ENCODE measurements around the gene ONECUT3.

DNA sequence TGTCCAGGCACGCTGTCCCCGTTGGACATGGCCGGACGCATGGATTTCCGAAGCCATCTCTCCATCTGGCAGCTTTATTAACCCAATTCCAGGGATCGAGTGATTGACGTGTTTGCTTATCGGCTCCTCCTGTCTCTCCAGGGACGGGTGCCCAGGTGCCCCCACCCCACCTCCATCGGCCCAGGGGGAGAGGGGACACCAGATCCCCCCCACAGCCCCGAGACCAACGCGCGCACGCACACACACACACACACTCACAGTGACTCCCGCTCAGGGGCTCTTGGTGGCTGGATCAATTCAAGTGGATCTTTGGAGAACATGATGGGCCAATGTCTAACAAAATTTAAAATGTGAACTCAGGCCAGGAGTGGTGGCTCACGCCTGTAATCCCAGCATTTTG is 23.1 kb upstream of the ONECUT3 start:
- TF ChIP-seq, protein P1, sequence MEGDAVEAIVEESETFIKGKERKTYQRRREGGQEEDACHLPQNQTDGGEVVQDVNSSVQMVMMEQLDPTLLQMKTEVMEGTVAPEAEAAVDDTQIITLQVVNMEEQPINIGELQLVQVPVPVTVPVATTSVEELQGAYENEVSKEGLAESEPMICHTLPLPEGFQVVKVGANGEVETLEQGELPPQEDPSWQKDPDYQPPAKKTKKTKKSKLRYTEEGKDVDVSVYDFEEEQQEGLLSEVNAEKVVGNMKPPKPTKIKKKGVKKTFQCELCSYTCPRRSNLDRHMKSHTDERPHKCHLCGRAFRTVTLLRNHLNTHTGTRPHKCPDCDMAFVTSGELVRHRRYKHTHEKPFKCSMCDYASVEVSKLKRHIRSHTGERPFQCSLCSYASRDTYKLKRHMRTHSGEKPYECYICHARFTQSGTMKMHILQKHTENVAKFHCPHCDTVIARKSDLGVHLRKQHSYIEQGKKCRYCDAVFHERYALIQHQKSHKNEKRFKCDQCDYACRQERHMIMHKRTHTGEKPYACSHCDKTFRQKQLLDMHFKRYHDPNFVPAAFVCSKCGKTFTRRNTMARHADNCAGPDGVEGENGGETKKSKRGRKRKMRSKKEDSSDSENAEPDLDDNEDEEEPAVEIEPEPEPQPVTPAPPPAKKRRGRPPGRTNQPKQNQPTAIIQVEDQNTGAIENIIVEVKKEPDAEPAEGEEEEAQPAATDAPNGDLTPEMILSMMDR (conservative IDR thresholded peaks at IDR 0.05; ENCODE audit: low read length): no peak
- TF ChIP-seq EZH2phosphoT487 (IDR thresholded peaks at IDR 0.05; ENCODE audit: borderline replicate concordance): no peak

All from Loucy (cell line).